HG02852 (cell line): ENCODE results near the gene NEURL2.
A peak's percentile ranks its signal among the peaks of the same experiment; 100 is the strongest.

Experiments used
- ATAC-seq: cut with Tn5 transposase; IDR thresholded peaks from one replicate; pipeline ENCODE4 v1.9.1; 2021; ENCODE audit warnings: mild to moderate bottlenecking, moderate library complexity; ENCODE audit not compliant: unreplicated experiment

NEURL2 gene

GRCh38 chr20:45848421-45848820 lies 42.6 kb downstream of the NEURL2 start:
- ATAC-seq: no peak

- ATAC-seq: no peak
Measured at GRCh38 chr20:45845452-45845851, 45.6 kb downstream of the NEURL2 start.

DNA sequence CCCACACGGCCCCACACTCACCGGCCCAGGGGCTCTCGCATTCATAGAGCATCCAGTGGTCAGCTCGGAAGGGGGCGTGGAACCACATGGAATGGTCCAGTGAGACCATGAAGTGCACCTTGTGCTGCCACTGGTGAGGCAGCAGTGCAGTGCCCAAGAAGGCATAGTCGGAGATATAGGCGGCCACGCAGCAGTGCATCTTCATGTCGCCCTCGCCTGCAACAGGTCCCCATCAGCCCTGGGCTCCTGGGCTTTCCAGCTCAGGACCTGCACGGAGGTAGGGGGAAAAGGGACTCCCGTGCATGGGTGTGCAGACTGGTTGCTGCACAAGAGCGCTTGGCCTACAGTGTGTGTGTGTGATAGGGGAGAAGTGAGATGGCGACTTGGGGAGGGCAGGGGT lies 47.5 kb downstream of the NEURL2 start:
- ATAC-seq: no peak

GRCh38 chr20:45842169-45842812 lies 48.7 kb downstream of the NEURL2 start:
- ATAC-seq: peak; percentile 67

DNA sequence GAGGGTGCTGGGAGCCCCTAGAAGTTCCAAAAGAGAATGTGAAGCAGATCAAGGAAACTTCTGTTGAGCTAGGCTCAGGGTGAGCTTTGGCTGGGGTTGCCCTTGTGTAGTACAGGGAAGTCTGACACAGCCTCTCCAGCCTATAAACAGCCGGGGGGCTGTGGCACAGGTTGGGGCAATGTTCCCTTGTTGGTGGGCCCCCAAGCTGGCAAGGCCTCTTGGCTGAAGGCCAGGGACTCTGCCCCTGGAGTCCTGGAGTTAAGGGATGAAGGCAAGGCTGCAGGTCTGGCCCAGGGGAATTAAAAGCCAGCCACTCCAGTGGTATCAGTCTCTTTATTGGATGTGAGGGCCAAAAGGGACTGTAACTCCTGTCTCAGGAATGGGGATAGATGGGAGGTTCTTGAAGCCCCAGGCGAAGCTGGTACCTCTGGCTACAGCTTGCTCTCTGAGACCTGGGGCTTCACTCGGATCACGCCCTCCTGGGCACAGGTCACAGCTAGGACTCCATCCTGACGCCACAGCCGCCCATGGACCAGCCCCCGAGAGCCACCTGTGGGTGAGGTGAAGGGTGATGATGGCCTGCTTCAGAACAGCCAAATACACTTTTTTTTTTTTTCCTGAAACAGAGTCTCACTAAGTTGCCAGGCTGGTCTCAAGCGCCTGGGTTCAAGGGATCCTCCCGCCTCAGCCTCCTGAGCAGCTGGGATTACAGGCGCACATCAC lies 49.4 kb downstream of the NEURL2 start:
- ATAC-seq: no peak

- ATAC-seq: no peak
Measured at GRCh38 chr20:45840700-45841198, 50.3 kb downstream of the NEURL2 start.
